Suprapubic skin (tissue), 4 donors: Measurements from ENCODE around the gene ADCY3. TPM values are rescaled to one million over a fixed set of nuclear protein-coding genes. Genes with fewer than 3 reads are reported as not detected.

Source experiments
- DNase-seq, 2 donors: peaks; one replicate each; pipeline ENCODE4 v3.0.0-alpha.2; 2019; ENCODE audit warnings: low spot score in 2 of 2
- H3K27ac ChIP-seq: fragments of 200-600 bp; sonication (generic); one replicate; pipeline ENCODE4 v1.5.1; 2019
- H3K27me3 ChIP-seq: fragments of 200-600 bp; sonication (generic); one replicate; pipeline ENCODE4 v1.5.1; 2019
- H3K36me3 ChIP-seq: fragments of 200-600 bp; sonication (generic); one replicate; pipeline ENCODE4 v1.5.1; 2019
- H3K4me1 ChIP-seq: fragments of 200-600 bp; sonication (generic); one replicate; pipeline ENCODE4 v1.5.1; 2019
- H3K4me3 ChIP-seq: fragments of 200-600 bp; sonication (generic); one replicate; pipeline ENCODE4 v1.5.1; 2019; ENCODE audit warnings: mild to moderate bottlenecking
- H3K9me3 ChIP-seq: fragments of 200-600 bp; sonication (generic); one replicate; pipeline ENCODE4 v1.5.1; 2019
- EP300 ChIP-seq: sonication (generic); formaldehyde crosslinking; IDR thresholded peaks from one replicate; pipeline ENCODE4 v1.6.1; 2017; ENCODE audit warnings: antibody characterized with exemption
- POLR2A ChIP-seq, 2 donors: fragments of 450-650 bp; IDR thresholded peaks; one replicate each; pipeline ENCODE4 v1.6.1; 2017; ENCODE audit warnings: antibody characterized with exemption in 2 of 2, mild to moderate bottlenecking in 2 of 2, moderate library complexity in 2 of 2
- POLR2AphosphoS5 ChIP-seq, 3 donors: sonication (generic); formaldehyde crosslinking; IDR thresholded peaks; one replicate each; pipeline ENCODE4 v1.6.1; 2017; ENCODE audit warnings: antibody characterized with exemption in 3 of 3
- WGBS: methylation state at CpG from one replicate; pipeline ENCODE4 v1.1.5; 2018; 5-methylcytosine and 5-hydroxymethylcytosine counted together
- total RNA-seq, 4 donors: library from RNA; depleted of rRNA; stranded (reverse); fragments of >200 nt; gene quantifications; one replicate each; pipeline ENCODE4 v1.1.0, GENCODE V29; 2016
- TF ChIP-seq, protein P1 (sequence below), 2 donors: fragments of 200-600 bp in 1 of 2; fragments of 450-650 bp in 1 of 2; sonication (generic) in 1 of 2; IDR thresholded peaks; one replicate each; pipeline ENCODE4 v1.5.1; 2016 to 2019; ENCODE audit warnings: antibody characterized with exemption in 2 of 2, mild to moderate bottlenecking in 1 of 2, moderate library complexity in 1 of 2

Gene ADCY3
- total RNA-seq, 4 donors from 2014 or later = 45.2 to 108 (median 66.9) TPM

- no peak overlapping the region for H3K4me3 ChIP-seq
- DNase-seq = no peak
Measured at GRCh38 chr2:24856791-24857211, 63.2 kb downstream of the ADCY3 start.

DNA sequence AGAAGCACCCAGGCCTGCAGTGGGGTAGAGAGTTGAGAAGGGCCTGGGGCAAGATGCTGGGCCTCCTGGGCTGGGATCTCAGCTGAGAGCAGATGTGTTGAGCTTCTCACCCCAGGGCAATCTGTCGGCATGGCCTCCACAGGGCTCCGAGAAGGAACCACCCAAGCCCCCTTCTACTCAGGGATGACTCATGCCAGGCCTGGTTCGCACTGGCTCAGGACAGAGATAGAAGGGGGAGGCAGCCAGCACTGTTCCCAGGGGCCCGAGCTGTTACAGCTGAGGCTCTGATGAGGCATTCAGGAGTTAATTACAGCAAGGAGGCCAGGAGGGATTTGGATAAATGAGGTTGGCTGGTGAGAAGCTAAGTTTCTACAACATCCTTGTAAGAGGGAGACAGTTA, 64.3 kb downstream of the ADCY3 start:
- H3K36me3 ChIP-seq = no peaks in the 10 kb centered on the region
- no peak for DNase-seq
- no peaks in the 10 kb centered on the region for H3K9me3 ChIP-seq
- peak overlapping the region; percentile 80 for H3K27ac ChIP-seq
- TF ChIP-seq POLR2A (IDR thresholded peaks at IDR 0.05) (no peak), POLR2AphosphoS5 (IDR thresholded peaks at IDR 0.05) (no peak), EP300 (no peak)
- TF ChIP-seq, protein P1, sequence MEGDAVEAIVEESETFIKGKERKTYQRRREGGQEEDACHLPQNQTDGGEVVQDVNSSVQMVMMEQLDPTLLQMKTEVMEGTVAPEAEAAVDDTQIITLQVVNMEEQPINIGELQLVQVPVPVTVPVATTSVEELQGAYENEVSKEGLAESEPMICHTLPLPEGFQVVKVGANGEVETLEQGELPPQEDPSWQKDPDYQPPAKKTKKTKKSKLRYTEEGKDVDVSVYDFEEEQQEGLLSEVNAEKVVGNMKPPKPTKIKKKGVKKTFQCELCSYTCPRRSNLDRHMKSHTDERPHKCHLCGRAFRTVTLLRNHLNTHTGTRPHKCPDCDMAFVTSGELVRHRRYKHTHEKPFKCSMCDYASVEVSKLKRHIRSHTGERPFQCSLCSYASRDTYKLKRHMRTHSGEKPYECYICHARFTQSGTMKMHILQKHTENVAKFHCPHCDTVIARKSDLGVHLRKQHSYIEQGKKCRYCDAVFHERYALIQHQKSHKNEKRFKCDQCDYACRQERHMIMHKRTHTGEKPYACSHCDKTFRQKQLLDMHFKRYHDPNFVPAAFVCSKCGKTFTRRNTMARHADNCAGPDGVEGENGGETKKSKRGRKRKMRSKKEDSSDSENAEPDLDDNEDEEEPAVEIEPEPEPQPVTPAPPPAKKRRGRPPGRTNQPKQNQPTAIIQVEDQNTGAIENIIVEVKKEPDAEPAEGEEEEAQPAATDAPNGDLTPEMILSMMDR (IDR thresholded peaks at IDR 0.05) = no peak
- H3K4me3 ChIP-seq = no peak overlapping the region
- peaks cover 11% of the 10 kb centered on the region for H3K4me1 ChIP-seq
- WGBS = 50% methylated on average over 2 of the region's 4 CpGs
- H3K27me3 ChIP-seq = no peaks in the 10 kb centered on the region

More at GRCh38 chr2:24856791-24857211, 63.2 kb downstream of the ADCY3 start:
- peak overlapping the region; percentile 80 for H3K27ac ChIP-seq
- WGBS = 46% methylated on average over 4 of the region's 5 CpGs
- H3K9me3 ChIP-seq = no peaks in the 10 kb centered on the region
- H3K36me3 ChIP-seq = no peaks in the 10 kb centered on the region
- TF ChIP-seq EP300 (no peak), POLR2A (IDR thresholded peaks at IDR 0.05) (no peak), POLR2AphosphoS5 (IDR thresholded peaks at IDR 0.05) (no peak)
- TF ChIP-seq, protein P1 (IDR thresholded peaks at IDR 0.05) = no peak
- H3K4me1 ChIP-seq = peaks cover 11% of the 10 kb centered on the region
- no peaks in the 10 kb centered on the region for H3K27me3 ChIP-seq

DNA sequence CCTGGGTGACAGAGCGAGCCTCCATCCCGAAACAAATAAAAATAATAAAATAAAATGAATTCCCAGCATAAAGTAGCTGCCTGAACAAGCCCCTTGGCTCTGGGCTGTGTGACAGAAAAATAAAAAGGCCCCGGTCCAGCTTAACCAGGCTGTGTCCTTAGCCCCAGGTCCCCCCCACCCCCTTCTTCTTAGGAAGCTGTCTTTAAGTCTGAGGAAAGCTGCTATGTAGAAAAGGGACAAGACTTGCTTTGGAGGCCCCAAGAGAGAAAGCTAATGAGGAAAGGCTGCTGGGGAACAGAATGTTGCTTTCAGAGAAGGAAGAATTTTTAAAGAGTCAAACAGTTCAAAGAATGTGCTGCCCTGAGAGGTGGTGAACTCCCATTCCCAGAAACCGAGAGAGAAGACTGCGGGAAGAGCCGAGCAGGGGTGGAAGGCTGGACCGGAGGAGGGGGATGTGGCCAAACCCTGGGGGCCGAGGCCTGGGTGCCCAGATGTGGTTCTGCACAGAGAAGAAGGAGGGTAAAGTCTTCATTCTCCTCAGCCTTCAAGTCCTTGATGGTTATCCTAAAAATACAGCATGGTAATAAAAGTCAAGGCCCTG, 64.9 kb downstream of the ADCY3 start:
- 56% methylated on average over 8 of the region's 8 CpGs for WGBS
- DNase-seq = no peak
- H3K27me3 ChIP-seq = no peaks in the 10 kb centered on the region
- H3K4me3 ChIP-seq = no peak overlapping the region
- peaks cover 11% of the 10 kb centered on the region for H3K4me1 ChIP-seq
- TF ChIP-seq, protein P1 (IDR thresholded peaks at IDR 0.05) = no peak
- H3K9me3 ChIP-seq = no peaks in the 10 kb centered on the region
- H3K27ac ChIP-seq = peak overlapping the region; percentile 80
- H3K36me3 ChIP-seq = no peaks in the 10 kb centered on the region

DNA sequence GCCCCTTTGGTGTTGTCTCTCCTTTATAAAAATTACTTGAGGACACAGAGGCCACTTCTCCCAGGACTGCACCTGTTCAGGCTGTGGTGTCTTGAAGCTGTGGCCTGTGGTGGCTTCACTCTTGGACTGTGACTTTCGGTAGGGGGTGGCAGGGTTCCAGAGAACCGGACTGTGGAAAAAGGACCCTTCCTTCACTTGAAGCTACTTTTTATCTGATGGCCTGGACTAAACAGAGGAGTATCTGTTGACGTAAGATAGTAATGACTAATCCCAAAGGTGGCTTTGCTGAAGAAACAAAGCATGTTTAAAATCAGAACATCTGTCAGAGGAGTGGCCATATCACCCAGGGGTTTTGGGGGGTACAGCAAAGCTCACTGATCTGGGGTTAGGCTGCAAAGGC, 66.0 kb downstream of the ADCY3 start:
- no peaks in the 10 kb centered on the region for H3K9me3 ChIP-seq
- DNase-seq = no peak
- no peaks in the 10 kb centered on the region for H3K36me3 ChIP-seq
- TF ChIP-seq, protein P1 (IDR thresholded peaks at IDR 0.05) = no peak
- TF ChIP-seq POLR2A (IDR thresholded peaks at IDR 0.05) (no peak), EP300 (no peak), POLR2AphosphoS5 (IDR thresholded peaks at IDR 0.05) (no peak)
- H3K4me1 ChIP-seq = peaks cover 11% of the 10 kb centered on the region
- H3K4me3 ChIP-seq = no peak overlapping the region
- H3K27ac ChIP-seq = peak overlapping the region; percentile 80
- WGBS = 83% methylated on average over 3 of the region's 3 CpGs
- no peaks in the 10 kb centered on the region for H3K27me3 ChIP-seq

DNA sequence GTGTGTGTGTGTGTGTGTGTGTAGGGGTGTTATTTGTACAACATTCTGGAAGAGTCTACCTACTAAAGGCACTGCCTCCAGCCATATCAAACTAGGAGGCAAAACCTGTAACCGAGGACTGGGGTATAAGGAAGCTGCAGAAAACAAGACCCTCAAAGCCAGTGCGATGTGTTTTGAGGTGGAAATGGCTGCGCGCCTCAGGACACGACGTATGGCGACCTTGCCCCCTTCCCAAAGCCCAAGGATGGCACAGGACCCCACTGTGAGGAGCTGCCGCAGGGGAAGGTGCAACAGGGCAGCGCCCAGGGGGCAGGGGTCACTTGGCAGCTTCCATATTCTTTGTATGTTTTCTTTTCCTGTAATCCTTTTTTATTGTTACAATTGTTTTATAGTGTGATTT, 67.0 kb downstream of the ADCY3 start:
- TF ChIP-seq, protein P1 (IDR thresholded peaks at IDR 0.05) = no peak
- TF ChIP-seq POLR2AphosphoS5 (IDR thresholded peaks at IDR 0.05) (no peak), EP300 (no peak), POLR2A (IDR thresholded peaks at IDR 0.05) (no peak)
- Histone ChIP-seq H3K4me3 (no peak overlapping the region), H3K36me3 (no peaks in the 10 kb centered on the region), H3K27me3 (no peaks in the 10 kb centered on the region), H3K4me1 (peaks cover 11% of the 10 kb centered on the region), H3K27ac (no peak overlapping the region), H3K9me3 (no peaks in the 10 kb centered on the region)
- WGBS = 97% methylated on average over 9 of the region's 9 CpGs
- no peak for DNase-seq
